GM12892 (cell line): ENCODE measurements around the gene ZBTB20.

Experiments
- DNase-seq: peaks from one replicate; pipeline ENCODE4 v3.0.0; 2011; ENCODE audit not compliant: insufficient read length
- FAIRE-seq: peaks from 2 replicates; lab custom pipeline; 2011; peaks lifted over from hg19 to GRCh38; lab: Jason Lieb, UNC
- POLR2A ChIP-seq: IDR thresholded peaks from 2 replicates; pipeline ENCODE4 v1.6.1; 2011; ENCODE audit warnings: low read depth, low read length, control low read depth
- POLR2AphosphoS5 ChIP-seq: IDR thresholded peaks from 2 replicates; pipeline ENCODE4 v1.6.1; 2011; ENCODE audit warnings: low read depth, low read length, control low read depth
- TAF1 ChIP-seq: IDR thresholded peaks from 2 replicates; pipeline ENCODE4 v1.6.1; 2011; ENCODE audit warnings: low read depth, mild to moderate bottlenecking, control low read depth, low read length, borderline replicate concordance

Gene ZBTB20

GRCh38 chr3:115081444-115081843, 65.6 kb downstream of the ZBTB20 start:
- DNase-seq (no peak), FAIRE-seq (no peak)
- no peak for TF ChIP-seq POLR2A
- no peak for TF ChIP-seq POLR2AphosphoS5
- no peak for TF ChIP-seq TAF1

GRCh38 chr3:115077501-115078250, 69.4 kb downstream of the ZBTB20 start:
- TF ChIP-seq TAF1 (no peak), POLR2A (no peak), POLR2AphosphoS5 (no peak)
- DNase-seq (no peak), FAIRE-seq (no peak)

- FAIRE-seq (no peak), DNase-seq (no peak)
- TF ChIP-seq POLR2A, result no peak
- no peak for TF ChIP-seq TAF1
- TF ChIP-seq POLR2AphosphoS5, result no peak
Measured at GRCh38 chr3:115074502-115074901, 72.6 kb downstream of the ZBTB20 start.

GRCh38 chr3:115072265-115073021, 74.6 kb downstream of the ZBTB20 start:
- DNase-seq, result no peak
- TF ChIP-seq POLR2AphosphoS5, result no peak
- TF ChIP-seq TAF1, result no peak
- no peak for TF ChIP-seq POLR2A
- FAIRE-seq, result no peak

GRCh38 chr3:115071601-115072000, 75.5 kb downstream of the ZBTB20 start:
- TF ChIP-seq POLR2AphosphoS5 (no peak), TAF1 (no peak), POLR2A (no peak)
- FAIRE-seq (no peak), DNase-seq (no peak)

GRCh38 chr3:115071166-115071565, 75.9 kb downstream of the ZBTB20 start:
- no peak for DNase-seq
- no peak for FAIRE-seq
- no peak for TF ChIP-seq POLR2A
- no peak for TF ChIP-seq POLR2AphosphoS5
- no peak for TF ChIP-seq TAF1

GRCh38 chr3:115068799-115069198, 78.3 kb downstream of the ZBTB20 start:
- DNase-seq (no peak), FAIRE-seq (no peak)
- no peak for TF ChIP-seq POLR2A
- TF ChIP-seq TAF1, result no peak
- no peak for TF ChIP-seq POLR2AphosphoS5

- TF ChIP-seq POLR2A (no peak), POLR2AphosphoS5 (no peak), TAF1 (no peak)
- DNase-seq (no peak), FAIRE-seq (no peak)
Measured at GRCh38 chr3:115062412-115062956, 84.6 kb downstream of the ZBTB20 start.

- FAIRE-seq (no peak), DNase-seq (no peak)
- TF ChIP-seq POLR2A (no peak), POLR2AphosphoS5 (no peak), TAF1 (no peak)
Measured at GRCh38 chr3:115062009-115062408, 85.1 kb downstream of the ZBTB20 start.

GRCh38 chr3:115052906-115053305, 94.2 kb downstream of the ZBTB20 start:
- TF ChIP-seq TAF1 (no peak), POLR2AphosphoS5 (no peak), POLR2A (no peak)
- no peak for FAIRE-seq
- no peak for DNase-seq

GRCh38 chr3:115042351-115042750, 104.7 kb downstream of the ZBTB20 start:
- FAIRE-seq, result no peak
- TF ChIP-seq TAF1, result no peak
- TF ChIP-seq POLR2AphosphoS5, result no peak
- TF ChIP-seq POLR2A, result no peak
- DNase-seq, result no peak
